ENCODE results near the gene MFAP3L.

- TF ChIP-seq, protein P1, sequence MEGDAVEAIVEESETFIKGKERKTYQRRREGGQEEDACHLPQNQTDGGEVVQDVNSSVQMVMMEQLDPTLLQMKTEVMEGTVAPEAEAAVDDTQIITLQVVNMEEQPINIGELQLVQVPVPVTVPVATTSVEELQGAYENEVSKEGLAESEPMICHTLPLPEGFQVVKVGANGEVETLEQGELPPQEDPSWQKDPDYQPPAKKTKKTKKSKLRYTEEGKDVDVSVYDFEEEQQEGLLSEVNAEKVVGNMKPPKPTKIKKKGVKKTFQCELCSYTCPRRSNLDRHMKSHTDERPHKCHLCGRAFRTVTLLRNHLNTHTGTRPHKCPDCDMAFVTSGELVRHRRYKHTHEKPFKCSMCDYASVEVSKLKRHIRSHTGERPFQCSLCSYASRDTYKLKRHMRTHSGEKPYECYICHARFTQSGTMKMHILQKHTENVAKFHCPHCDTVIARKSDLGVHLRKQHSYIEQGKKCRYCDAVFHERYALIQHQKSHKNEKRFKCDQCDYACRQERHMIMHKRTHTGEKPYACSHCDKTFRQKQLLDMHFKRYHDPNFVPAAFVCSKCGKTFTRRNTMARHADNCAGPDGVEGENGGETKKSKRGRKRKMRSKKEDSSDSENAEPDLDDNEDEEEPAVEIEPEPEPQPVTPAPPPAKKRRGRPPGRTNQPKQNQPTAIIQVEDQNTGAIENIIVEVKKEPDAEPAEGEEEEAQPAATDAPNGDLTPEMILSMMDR (IDR thresholded peaks at IDR 0.05 in 4 of 5, conservative IDR thresholded peaks at IDR 0.05 in 1 of 5), result no peak
- no peak for TF ChIP-seq POLR2A (IDR thresholded peaks at IDR 0.05)
Measured at GRCh38 chr4:170014359-170015011, 11.7 kb downstream of the MFAP3L start.

Measured in gastrocnemius medialis (tissue), 4 donors.